ENCODE measurements around the gene FEZ2.

- no peak for TF ChIP-seq CTCF (IDR thresholded peaks at IDR 0.05)
- no peak for TF ChIP-seq POLR2A (IDR thresholded peaks at IDR 0.05)
Measured at GRCh38 chr2:36616947-36617346, 19.0 kb upstream of the FEZ2 start.
